GM21529 (cell line): ENCODE measurements around the gene FAM181A.

Experiments used
- ATAC-seq: cut with Tn5 transposase; IDR thresholded peaks from one replicate; pipeline ENCODE4 v1.9.1; 2021; ENCODE audit not compliant: unreplicated experiment

The FAM181A gene

DNA sequence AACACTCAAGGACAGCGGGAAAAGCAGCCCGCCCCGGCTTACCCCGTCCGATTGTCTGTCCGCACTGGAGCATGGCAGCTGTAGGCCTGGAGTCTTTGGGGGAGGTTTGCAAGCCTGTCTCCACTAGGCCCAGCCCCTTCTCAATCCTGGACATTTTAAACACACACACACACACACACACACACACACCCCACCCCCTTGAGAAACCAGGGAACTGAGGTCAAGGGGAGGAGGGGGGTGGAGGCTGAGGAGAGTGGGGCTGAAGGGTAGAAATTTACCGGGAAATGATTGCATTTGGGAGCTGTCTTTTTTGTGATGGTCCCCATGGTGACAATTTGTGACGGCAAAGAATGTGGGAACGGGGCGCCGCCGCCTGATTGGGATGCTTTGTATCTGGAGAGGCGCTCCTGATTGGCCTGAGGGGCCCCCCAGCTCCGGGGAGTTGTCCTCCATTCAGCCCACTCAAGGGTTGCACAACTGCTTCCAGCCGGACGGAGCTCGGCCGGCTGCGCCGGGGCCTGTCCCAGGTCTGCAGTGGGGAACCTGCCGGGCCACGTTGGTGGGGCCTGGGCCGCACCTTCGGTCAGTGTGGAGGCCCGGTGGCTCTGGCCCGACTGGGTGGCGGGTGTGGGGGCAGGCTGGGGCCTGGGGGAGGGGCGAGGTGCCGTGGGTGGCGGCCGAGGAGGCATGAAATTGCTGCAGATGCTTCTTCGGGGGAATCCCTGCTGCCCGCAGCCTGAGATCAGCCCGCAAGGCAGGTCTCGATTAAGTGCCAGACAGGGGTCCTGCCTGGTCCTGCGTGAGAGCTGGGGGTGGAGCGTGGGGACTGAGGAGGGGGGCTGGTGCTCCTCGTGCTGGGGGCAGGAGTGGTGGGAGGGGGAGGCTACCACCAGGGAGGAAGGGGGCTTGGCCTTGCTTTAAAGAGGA lies at the start of gene FAM181A:
TSS of gene FAM181A (plus strand) at position 472 of the 927 bp plus-strand sequence. CDS start 942 bp downstream, outside the sequence.
- no peak for ATAC-seq

DNA sequence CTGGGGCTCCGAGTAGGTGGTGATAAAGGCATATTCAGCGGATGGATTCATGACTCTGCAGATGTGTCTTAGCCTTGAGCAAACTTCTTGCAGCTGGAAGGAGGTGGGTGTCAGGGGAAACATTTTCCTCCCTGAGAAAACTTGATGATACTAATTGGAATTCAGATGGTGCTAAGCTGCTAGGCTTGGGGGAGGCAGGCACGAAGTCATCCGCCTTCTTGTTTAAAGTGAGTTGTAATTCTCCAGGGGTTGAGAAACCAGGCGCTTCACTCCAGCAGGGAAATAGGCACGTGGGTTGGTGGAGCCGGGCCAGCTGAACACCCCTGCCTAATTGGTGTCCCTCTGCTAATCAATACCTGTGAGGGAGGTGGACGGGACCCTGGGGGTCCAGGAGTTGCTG lies 48.9 kb upstream of the FAM181A start:
- no peak for ATAC-seq

DNA sequence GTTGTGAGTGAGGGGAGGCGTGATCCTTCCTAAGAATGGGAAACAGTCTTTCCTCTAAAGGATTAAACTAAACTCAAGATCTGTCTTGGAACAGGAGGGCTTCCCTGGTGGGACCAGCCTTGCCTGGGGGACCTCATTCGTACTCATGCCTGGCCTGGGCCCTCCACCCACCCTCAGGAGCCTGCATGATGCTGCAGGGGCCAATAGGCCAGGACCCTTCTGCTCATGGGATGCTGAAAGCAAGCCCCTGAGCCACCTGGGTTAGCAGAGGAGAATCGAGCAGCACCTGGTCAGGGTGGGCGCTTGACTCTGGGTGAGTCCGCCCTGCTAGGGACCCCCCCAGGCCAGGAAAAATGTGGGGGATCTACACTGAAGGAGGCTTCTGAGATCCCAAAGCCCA lies 48.3 kb upstream of the FAM181A start:
- no peak for ATAC-seq

DNA sequence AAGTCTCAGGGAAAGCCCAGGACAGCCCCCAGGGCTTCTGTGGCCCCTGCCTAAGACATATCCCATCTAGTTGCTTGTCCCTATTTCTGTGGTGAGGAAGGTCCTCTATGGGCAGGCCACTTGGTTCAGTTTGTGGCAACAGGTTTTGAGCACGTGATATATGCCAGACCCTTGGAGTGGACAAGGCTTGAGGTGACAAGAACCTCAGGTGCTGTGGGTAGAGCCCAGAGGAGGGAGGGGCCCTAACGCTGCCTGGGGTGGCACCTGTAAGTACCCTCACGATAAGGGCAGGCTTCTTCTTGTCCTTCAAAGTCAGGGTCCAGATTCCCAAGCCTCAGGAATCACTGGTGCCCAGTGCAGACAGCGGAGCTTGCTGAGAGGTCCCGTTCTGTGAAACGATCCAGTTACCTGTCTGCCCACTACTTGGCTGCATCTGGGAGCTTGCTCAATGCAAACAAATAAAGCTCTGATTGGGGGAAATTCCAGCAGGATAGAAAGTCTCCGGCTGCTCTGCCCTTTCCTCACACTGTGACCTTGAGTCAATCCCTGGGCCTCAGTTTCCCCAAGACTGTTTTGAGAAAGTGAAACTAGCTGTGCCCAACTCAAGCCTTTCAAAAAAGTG lies 47.7 kb upstream of the FAM181A start:
- no peak for ATAC-seq

DNA sequence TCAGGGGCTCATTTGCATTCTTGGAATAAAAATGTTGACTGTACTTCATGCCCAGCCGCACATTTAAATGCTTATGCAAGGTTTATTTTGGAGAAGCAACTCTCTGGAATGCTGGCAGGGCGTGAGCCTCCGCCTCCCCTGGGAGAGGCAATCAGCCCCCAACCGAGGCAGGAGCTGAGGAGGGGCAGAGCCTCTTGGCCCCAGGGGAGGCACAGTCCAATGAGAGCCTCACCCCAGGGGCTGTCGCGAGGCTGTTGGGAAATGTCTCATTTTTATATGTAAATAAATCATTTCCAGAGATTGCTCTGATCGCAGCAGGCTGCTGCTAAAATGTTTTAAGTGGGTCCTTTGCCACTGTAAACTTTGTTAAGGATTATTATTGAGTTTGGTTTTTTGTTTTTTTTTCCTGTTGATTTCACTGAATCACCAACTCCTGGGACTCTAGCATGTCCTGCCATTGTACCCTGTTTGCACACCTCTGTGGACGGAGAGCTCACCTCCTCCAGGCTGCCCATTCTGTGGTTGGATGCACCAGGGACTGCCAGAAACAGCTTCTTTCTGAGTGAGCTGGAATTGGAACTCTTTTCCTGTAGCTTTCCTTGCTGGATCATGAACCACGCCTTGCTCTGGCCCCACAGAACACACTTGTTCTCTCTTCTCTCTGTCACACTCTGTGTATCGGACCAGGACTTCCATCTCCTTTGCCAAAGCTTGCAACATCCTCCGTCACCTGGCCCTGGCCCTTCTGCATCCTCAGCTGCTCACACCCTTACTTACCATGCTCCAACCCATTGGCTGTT lies 46.9 kb upstream of the FAM181A start:
- no peak for ATAC-seq

DNA sequence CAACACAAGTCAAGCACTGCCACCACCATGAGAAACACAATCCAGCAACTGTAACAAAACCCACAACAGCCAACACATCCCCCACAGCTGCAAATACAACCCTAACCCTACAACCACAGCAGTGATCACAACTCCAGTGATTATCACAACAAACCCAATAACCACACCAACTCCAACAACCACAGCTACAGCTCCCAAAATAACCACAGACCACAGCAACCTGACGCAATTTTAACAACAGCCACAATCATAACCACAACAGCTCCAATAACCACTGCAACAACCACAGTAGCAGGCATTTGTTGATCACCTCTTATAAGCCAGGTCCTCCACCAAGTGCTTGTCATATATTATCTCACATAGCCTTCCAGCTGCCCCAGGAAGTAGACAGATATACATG lies 42.2 kb upstream of the FAM181A start:
- no peak for ATAC-seq

DNA sequence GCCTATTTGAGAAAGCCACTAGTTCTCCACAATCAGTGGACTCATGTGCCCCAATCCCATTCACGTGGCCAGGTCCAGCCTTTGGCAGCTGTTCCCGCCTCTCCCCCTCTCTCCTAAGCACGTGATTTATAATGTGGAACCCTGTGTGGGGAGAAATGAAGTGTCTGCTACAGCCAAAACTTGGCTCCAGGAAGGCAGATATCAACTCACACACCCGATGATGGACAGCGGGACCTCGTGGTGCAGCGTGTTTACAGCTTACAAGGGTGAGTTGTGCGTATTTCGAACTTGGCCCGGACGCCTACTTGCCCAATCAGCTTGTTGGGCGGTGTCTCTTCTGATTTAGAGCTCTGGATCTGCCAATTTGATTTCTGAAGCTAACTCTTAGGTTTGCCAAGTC lies 38.1 kb upstream of the FAM181A start:
- no peak for ATAC-seq

DNA sequence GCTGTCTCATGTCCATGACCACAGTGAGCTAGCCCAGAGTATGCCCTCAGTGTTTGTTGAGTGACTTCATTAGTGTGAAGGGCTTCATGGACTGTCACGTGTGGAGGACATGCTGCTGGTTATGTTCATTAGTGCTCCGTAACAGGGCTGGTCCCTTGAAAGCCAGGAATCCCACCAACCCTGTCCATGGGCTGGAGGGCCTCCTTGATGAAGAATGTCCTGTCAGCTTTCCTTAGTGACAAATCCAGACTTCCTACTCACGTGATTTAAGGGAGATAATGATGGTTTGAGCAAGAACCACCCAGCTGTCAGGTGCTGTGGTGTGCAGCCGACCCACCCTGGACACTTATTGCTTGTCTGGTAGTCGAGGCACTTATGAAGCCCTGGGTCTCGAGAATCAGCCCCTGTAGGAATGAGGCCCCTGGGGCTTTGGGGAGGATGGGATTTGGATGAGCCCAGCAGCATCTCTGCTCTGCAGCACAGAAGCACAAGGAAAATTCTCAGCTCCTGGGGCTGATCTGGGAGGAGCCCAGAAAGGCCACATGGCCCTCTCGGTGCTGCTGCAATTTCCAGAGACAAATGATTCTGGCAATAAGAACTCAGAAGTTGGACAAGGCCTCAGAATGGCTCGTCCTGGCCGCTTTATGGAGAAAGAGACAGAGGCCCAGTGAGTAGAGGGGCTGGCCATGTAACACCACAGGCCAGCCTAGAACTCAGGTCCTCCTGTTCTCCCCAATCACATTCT lies 37.2 kb upstream of the FAM181A start:
- ATAC-seq = no peak

DNA sequence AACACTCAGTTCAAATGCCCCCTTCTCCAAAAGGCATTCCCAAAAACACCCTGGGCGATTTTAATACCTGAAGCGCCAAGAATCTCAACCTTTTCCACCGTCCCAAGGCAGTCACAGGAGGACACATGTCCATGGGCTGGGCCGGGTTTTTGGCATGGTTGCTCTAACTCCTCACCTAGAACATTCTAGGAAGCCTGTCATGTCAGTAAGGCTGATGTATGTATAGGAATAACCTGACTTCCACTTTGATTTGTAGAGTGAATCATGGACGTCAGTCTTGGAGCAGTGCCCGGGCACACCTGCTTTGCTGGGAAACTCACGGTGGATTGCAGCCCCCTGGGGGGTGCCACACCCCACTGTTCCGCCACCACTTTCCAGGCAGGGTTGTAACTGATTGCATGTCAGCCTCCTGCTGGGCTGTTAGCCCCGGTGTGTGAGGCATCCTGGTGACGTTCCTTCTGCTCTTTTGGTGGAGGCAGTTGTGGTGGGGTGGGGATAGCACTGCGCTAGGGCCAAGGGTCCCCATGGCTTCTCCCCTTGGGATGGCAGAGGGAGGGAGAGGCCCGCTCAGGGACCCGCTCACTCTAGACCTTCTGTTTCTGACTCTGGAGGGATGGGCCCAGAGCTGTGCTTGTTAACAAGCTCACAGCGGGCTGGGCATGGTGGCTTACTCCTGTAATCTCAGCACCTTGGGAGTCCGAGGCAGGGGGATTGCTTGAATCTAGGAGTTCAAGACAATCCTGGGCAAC lies 35.2 kb upstream of the FAM181A start:
- no peak for ATAC-seq

DNA sequence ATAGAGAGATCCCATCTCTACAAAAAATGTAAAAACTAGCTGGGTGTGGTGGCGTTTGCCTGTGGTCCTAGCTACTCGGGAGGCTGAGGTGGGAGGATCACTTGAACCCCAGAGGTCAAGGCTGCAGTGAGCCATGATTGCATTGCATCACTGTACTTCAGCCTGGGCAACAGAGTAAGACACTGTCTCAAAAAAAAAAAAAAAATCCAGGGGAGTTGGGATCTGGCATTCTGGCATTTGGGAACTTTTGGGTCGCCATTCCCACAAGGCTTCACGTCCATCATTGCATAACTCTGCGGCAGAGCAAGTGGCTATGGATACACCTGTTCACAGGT lies 34.7 kb upstream of the FAM181A start:
- ATAC-seq = no peak

DNA sequence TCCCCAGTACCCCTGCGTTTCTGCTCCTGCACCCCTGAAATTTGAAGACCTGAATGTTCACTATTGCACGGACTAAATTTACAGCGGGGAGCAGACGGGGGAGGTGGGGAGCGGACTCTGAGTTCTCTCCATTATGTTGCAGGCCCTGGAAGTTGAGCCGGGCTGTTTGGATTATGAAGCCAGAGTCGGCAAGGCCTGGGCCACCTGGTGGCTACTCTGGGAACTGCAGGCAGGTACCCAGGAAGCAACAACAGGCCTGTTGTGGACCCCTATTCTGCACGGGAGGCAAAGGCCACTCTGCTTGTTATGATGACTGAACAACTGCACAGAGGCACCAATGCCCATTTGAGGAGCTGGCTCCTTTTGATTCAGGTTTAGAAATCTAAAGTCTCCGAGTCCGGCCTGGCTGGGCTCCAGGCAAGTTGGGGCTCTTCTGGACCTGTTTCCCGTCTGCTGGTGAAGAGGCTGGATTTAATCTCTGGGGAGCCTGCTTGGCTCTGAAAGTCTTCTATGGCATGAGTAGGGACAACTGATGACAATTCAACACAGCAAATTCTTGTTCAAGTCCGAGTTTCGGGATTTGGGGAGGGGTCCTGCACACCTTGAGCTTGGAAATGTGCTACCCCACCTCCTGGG lies 34.1 kb upstream of the FAM181A start:
- no peak for ATAC-seq

DNA sequence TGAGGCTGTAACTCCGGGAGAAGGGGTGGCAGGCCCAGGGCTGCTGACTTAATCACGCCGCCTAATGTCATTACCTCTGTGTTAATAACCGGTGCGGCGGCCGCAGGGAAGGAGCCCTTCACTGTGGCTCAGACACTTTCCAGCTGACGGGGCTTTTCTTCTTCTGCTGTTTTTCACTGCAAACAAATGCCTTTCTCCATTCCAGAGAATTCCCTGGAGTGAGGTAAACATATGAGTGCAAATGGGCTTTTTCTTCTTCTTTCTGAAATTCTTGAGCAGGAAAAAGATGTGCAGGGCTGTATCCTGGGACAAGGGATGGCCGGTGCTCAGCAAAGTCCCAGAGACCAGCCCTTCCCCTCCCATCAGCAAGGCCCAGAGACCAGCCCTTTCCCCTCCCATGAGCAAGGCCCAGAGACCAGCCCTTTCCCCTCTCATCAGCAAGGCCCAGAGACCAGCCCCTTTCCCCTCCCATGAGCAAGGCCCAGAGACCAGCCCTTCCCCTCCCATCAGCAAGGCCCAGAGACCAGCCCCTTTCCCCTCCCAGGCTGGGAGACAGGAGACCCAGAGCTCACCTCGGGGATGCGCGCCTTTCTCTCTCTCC lies 33.4 kb upstream of the FAM181A start:
- no peak for ATAC-seq

DNA sequence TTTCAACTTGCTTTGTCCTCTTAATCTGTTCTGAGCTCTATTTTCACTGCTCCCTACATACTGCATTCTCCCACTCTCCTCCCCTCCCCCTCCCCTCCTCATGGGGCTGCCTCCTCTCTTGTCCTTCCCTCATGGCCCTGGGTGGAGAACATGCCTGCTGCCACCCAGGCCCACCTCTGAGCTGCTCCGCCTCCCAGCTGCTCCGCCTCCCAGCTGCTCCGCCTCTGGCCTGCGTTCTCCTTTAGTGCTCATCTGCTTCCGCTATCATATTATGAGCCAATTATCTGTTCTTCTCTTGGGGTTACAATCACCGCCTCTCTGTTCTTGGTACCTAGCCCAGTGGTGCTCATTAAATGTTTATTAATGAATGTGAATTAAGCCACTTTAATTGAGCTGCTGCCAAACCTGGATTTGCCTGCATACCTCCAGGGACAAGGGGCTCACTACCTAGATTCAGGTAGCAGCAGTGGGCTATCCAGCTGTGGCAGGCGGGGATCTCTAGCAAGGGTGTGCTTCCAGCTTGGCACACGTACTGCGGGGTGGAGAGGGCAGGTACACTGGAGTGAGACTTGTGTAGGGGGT lies 32.0 kb upstream of the FAM181A start:
- no peak for ATAC-seq

DNA sequence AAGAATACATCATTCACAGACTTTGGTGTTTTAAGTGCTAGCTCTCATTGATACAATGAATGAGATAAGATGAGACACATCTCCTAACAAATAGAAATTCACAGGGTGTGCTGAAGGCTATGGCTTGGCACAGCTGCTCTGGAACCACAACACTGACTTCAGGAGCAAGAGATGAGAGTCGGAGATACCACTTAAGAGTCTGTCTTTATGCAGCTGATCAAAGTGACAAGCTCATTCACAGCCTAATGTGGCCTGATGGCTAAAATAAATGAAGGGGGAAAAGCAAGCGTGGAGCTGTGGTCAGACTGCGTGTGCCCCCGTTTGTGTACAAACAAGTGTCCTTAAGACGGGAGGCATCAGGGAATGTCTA lies 29.7 kb upstream of the FAM181A start:
- ATAC-seq = no peak

DNA sequence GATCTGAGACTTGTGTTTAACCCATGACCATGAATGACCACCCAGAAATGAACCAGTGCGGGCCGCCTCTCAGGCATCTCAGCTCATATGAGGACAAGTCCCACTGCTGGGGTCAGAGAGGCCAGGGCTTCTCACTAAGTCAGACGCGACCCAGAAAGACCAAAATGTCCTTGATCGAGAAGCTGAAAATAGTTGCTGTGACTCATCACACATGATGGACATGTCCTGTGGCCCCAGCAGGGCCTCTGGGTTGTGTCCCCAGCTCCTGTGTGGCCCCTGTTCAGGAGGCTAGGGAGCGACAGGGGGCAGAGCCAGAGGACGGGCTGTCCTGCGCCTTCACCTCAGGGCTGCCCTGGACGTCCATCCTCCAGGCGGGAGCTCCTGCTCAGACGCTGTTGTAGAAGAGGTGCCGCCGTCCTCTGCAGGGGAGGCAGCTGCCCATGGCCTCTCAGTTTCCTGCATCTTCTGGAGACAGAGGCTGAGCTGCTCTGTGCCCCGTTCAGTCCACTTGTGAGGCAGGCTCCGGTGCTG lies 29.0 kb upstream of the FAM181A start:
- ATAC-seq = no peak

DNA sequence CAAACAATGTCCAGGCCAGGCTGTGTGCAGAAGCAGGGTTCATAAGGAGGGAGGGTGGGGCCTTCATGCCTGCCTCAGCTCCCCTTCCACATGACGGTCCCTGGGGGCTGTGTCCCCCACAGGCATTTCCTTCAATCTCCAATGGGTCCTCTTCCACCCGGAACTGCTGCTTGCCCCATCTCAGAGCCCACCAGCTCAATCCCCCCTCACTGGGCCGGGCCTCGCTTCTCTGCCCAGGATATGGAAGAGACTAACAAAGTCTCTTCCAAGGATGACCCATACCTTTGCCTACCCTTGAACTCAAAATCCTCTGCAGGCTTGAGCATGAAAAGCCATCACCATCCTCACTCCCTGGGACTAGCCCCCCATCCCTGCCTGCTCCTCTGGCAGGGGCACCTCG lies 28.4 kb upstream of the FAM181A start:
- ATAC-seq = no peak

DNA sequence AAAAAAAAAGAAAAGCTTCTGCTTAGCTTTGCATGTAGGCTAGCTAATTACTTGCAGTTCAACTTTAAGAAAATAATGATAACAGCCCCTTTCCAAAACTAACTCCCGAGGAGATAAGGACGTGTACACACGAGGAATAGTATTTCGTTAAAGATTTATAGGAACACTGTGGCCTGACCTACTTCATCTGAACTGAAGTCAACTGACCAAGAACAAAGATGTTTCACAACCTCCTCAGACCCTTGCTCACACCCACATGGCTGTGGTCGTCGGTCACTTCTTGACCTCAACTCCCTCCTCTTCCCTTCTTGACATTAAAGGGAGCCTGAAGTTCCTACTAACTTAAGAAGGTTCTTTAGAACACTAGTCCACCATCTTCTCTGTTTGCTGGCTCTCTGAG lies 25.3 kb upstream of the FAM181A start:
- no peak for ATAC-seq

DNA sequence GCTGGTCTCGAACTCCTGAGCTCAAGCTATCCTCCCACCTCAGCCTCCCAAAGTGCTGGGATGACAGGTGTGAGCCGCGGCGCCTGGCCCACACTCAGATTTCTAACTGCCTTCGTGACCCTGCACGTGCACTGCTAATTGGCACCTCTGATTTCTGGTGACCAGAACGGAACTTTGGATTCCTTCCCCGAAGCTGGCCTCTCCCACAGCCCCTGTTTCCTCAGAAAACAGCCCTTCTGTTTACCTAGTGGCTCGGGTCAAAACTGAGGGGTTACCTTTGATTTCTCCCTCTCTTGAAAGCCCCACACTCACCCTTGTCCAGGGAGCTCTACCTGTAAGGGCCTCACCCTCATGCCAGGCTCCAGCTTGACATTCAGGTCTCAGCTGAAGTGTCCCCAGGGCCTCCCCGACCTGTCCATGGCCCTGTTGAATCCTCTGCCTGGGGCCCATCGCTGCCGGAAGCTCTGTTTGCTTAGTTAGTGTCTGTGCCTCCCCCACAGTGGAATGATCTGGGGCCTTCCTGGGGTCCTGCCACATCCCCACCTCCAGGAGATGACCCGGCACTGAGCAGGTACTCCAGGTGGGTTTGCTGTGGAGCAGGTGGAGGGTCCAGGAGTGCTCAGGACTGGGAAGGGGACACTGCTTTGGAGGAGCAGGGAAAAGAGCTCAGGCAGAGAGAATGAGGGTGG lies 24.4 kb upstream of the FAM181A start:
- no peak for ATAC-seq
